ENCODE results near the gene ATG16L2. TPM values are rescaled to one million over a fixed set of nuclear protein-coding genes. Genes with fewer than 3 reads are reported as not detected.

The ATG16L2 gene
- total and polyA plus RNA-seq, 9 of the 15 experiments (the other 6 are each of a cell fraction or from before 2014, with no cell fraction given), result 0.18 to 11.2 (median 6.2) TPM

GRCh38 chr11:72824020-72824419 lies 9.8 kb downstream of the ATG16L2 start:
- no TSS peak for BruUV-seq (replicated peaks)
- no peaks in the 10 kb centered on the region for H3K79me2 ChIP-seq (ENCODE audit: control insufficient read depth, insufficient read depth, low read length)
- H3K4me3 ChIP-seq, result no peak overlapping the region
- FAIRE-seq (no peak), ATAC-seq (no peak), DNase-seq (ENCODE audit: extremely low read depth in 1 of 4, low spot score in 3 of 4) (no peak)
- H2AFZ ChIP-seq (ENCODE audit: low read depth, low read length), result no peak overlapping the region
- POLR2A ChIA-PET, result interaction anchor here (0.6 to 1.4 kb wide), 2 partner anchors 8 to 369 kb away, joined by 3 to 4 read pairs; no protein-coding TSS in a partner anchor
- H3K27ac ChIP-seq (ENCODE audit: extremely low read depth, low read depth, low read length), result no peak overlapping the region
- no peaks in the 10 kb centered on the region for H4K20me1 ChIP-seq (replicated peaks; ENCODE audit: control insufficient read depth, insufficient read depth, low read length)
- H3K9ac ChIP-seq (ENCODE audit: insufficient read depth in 1 of 2, low read depth in 2 of 2, low read length in 2 of 2), result 0 out of 4 replicates have a peak overlapping the region, but pooled peaks of 1 of the 2 experiments have one; percentile 29
- H3K27me3 ChIP-seq (ENCODE audit: control insufficient read depth in 2 of 2, insufficient read depth in 2 of 2, low read length in 2 of 2), result no peaks in the 10 kb centered on the region
- intact Hi-C loops (cut with micrococcal nuclease) (no loop called here), in situ Hi-C loops (cut with MboI) (no loop called here)
- TF ChIP-seq KDM2B (CRISPR knock-in tag; IDR thresholded peaks at IDR 0.05) (no peak), POLR2AphosphoS5 (IDR thresholded peaks at IDR 0.05; ENCODE audit: control insufficient read depth, insufficient read depth, low read depth, low read length) (no peak), SP1 (CRISPR knock-in tag; IDR thresholded peaks at IDR 0.05) (no peak), EHMT2 (IDR thresholded peaks at IDR 0.05) (no peak), ZNF583 (CRISPR knock-in tag; IDR thresholded peaks at IDR 0.05) (no peak), NR1H2 (CRISPR knock-in tag; IDR thresholded peaks at IDR 0.05) (no peak), MAFF (IDR thresholded peaks at IDR 0.05; ENCODE audit: low read length) (no peak), MGA (IDR thresholded peaks at IDR 0.05) (no peak), TCF7L2 (IDR thresholded peaks at IDR 0.05; ENCODE audit: low read depth, low read length) (no peak), POLR2G (IDR thresholded peaks at IDR 0.05; ENCODE audit: low read depth, low read length) (no peak), ZSCAN32 (CRISPR knock-in tag; IDR thresholded peaks at IDR 0.05) (no peak)
- H3K36me3 ChIP-seq (ENCODE audit: control insufficient read depth, insufficient read depth, low read length), result no peaks in the 10 kb centered on the region
- 33% methylated on average over 7 of the region's 7 CpGs for WGBS (ENCODE audit: insufficient coverage, low coverage, missing lambda C conversion rate)
- H3K4me2 ChIP-seq (ENCODE audit: insufficient read depth, low read length), result no peak overlapping the region
- no peaks in the 10 kb centered on the region for H3K9me1 ChIP-seq (ENCODE audit: control insufficient read depth, insufficient read depth, low read length)
- peaks cover 0 to 35% of the 10 kb centered on the region in 2 experiments; a peak in 2 of 5 replicates for H3K4me1 ChIP-seq (replicated peaks in 1 of 2; ENCODE audit: control insufficient read depth in 2 of 2, insufficient read depth in 2 of 2, low read length in 2 of 2)
- no peaks in the 10 kb centered on the region for H3K9me3 ChIP-seq (replicated peaks; ENCODE audit: control insufficient read depth, insufficient read depth, low read depth, low read length)
- CTCF ChIA-PET (ENCODE audit: low intra/inter-chr PET ratio), result interaction anchor here (0.9 kb wide), 1 partner anchor 17 kb away, joined by 6 read pairs; no protein-coding TSS in a partner anchor

All from K562 (cell line).